ENCODE measurements around the gene JAG1.

JAG1 gene

GRCh38 chr20:10699489-10699888 is 25.7 kb upstream of the JAG1 start:
- DNase-seq (ENCODE audit: low read depth): no peak

- no peak for DNase-seq (ENCODE audit: low read depth)
These were observed 22.9 kb upstream of the JAG1 start for GRCh38 chr20:10696650-10697049.

- no peak for DNase-seq (ENCODE audit: low read depth)
These were observed 15.6 kb upstream of the JAG1 start for GRCh38 chr20:10689385-10689784.

- no peak for DNase-seq (ENCODE audit: low read depth)
These were observed 14.1 kb upstream of the JAG1 start for GRCh38 chr20:10687895-10688294.

GRCh38 chr20:10686356-10687133 is 12.7 kb upstream of the JAG1 start:
- no peak for DNase-seq (ENCODE audit: low read depth)

GRCh38 chr20:10683537-10683936 is 9.7 kb upstream of the JAG1 start:
- DNase-seq (ENCODE audit: low read depth): no peak

- DNase-seq (ENCODE audit: low read depth): no peak
These were observed 9.1 kb upstream of the JAG1 start for GRCh38 chr20:10682939-10683338.

- DNase-seq (ENCODE audit: low read depth): no peak
These were observed 7.7 kb upstream of the JAG1 start for GRCh38 chr20:10681494-10681893.

GRCh38 chr20:10680571-10680970 is 6.8 kb upstream of the JAG1 start:
- DNase-seq (ENCODE audit: low read depth): no peak

GRCh38 chr20:10679269-10679668 is 5.5 kb upstream of the JAG1 start:
- no peak for DNase-seq (ENCODE audit: low read depth)

- no peak for DNase-seq (ENCODE audit: low read depth)
These were observed 2.7 kb upstream of the JAG1 start for GRCh38 chr20:10676518-10676917.

GRCh38 chr20:10675450-10675848 is 1.6 kb upstream of the JAG1 start:
- no peak for DNase-seq (ENCODE audit: low read depth)

- peak; percentile 70 for DNase-seq (ENCODE audit: low read depth)
These were observed 1.1 kb upstream of the JAG1 start for GRCh38 chr20:10674684-10675449.

- peak; percentile 22 for DNase-seq (ENCODE audit: low read depth)
These were observed 490 bp downstream of the JAG1 start for GRCh38 chr20:10673176-10673841.

GRCh38 chr20:10672624-10673127 is 1.1 kb downstream of the JAG1 start:
- DNase-seq (ENCODE audit: low read depth): peak; percentile 41

- DNase-seq (ENCODE audit: low read depth): peak; percentile 76
These were observed 1.7 kb downstream of the JAG1 start for GRCh38 chr20:10671919-10672623.

GRCh38 chr20:10671221-10671918 is 2.4 kb downstream of the JAG1 start:
- peak; percentile 98 for DNase-seq (ENCODE audit: low read depth)

- no peak for DNase-seq (ENCODE audit: low read depth)
These were observed 3.1 kb downstream of the JAG1 start for GRCh38 chr20:10670501-10671220.

GRCh38 chr20:10669843-10670446 is 3.9 kb downstream of the JAG1 start:
- DNase-seq (ENCODE audit: low read depth): no peak

- no peak for DNase-seq (ENCODE audit: low read depth)
These were observed 5.0 kb downstream of the JAG1 start for GRCh38 chr20:10668677-10669368.
